Prostate gland (tissue), 2 donors: Measurements from ENCODE around the gene STT3A.

Experiments
- CTCF ChIP-seq, 4 experiments: fragments of 200-600 bp in 2 of 4; fragments of 450-650 bp in 2 of 4; sonication (generic) in 2 of 4; IDR thresholded peaks; 1 replicate in 3 of 4; 2 replicates in 1 of 4; pipeline ENCODE4 v1.5.1; 2016 to 2019; ENCODE audit warnings: antibody characterized with exemption in 4 of 4, mild to moderate bottlenecking in 2 of 4, moderate library complexity in 2 of 4
- POLR2A ChIP-seq: fragments of 450-650 bp; IDR thresholded peaks from one replicate; pipeline ENCODE4 v1.6.1; 2016; ENCODE audit warnings: antibody characterized with exemption, mild to moderate bottlenecking
- POLR2AphosphoS5 ChIP-seq: sonication (generic); formaldehyde crosslinking; IDR thresholded peaks from one replicate; pipeline ENCODE4 v1.6.1; 2017; ENCODE audit warnings: antibody characterized with exemption

GRCh38 chr11:125561924-125562323 lies 30.7 kb upstream of the STT3A start:
- no peak for TF ChIP-seq CTCF (IDR thresholded peaks at IDR 0.05)
- no peak for TF ChIP-seq POLR2A
- no peak for TF ChIP-seq POLR2AphosphoS5
